ENCODE data around the gene LIG4. TPM values are rescaled to one million over a fixed set of nuclear protein-coding genes. Genes with fewer than 3 reads are reported as not detected.
"Not testable (repeated sequence)": the region's sequence is repeated elsewhere in the genome, so short reads cannot be mapped to it uniquely, and the experiment has no call there.

LIG4 gene
- 18.5 TPM for total RNA-seq (ENCODE audit: insufficient read depth, low replicate concordance)

DNA sequence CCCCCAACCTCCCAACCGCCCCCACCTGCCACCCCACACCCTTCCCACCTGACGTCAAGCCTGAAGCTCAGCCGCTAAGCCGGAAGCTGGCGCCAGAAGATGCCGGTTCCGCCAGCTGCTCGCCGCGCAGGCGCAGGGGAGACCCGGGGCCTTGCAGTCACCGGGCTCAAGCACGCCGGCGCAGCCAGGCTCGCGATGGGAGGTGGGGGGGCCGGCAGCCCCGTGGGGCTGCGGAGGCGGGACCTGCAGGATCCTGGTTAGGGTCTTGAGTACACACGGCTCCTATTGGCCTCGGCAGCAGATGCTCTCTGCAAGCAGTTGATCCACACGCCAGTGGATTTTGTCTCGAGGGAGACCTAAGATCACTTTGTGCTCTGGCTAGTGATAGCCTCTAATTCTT is at the start of gene LIG4:
Gene LIG4, minus strand, starts transcription at position 101 of the 400 bp plus-strand sequence. CDS start 4,268 bp downstream, outside the sequence.
- peak; percentile 94 for DNase-seq (ENCODE audit: low spot score)

DNA sequence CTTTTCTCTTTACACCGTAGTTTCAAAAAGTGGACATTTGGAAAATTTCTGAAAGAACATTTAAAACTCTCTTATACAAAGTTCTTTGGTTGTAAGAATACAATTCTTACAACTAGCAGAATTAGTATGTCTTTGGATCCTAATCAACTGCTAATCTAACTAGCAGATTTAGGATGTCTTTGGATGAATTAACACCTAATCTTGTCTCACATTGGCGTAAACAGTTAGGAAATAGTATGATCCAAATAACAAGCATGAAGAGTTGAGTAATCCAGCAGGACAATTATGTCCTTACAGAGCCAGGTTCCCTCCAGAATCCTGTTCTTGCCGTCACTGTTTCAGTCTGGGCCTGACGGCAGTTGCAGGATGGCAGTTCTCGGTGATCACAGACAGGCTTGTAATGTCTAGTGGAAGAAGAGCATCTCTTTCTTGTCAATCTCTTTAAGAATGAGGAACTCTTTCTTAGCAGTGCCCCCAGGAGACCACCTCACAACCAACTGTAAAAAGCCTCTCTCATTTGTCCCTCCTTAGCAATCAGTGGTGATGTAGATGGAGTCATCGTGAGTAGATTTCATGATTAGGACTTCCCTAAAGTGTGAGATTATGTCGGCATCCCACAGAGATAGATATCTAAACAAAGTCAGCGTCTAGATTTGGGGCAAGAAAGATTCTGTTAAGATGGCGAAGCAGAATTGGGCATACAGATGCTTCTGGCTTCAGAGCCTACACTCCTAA is 48.5 kb upstream of the LIG4 start:
- DNase-seq (ENCODE audit: low spot score): no peak

DNA sequence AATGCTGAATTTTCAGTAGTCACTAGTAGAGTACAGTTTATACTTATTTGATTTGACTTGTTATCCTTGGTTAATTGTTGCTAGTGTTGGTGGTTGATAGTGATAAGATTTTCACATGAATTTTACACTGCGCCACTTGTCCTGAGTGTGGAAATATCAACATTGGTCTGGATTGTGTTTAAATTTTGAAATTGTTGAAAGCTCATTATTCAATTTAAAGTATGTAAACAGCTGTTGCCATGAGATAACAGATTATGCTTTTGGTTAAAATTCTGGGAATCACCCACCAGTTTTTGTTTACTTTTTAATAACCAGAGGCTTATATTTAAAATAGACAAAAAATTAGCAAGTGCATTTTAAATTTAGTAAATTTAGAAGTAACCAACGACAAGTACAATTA is 41.9 kb upstream of the LIG4 start:
- no peak for DNase-seq (ENCODE audit: low spot score)

DNA sequence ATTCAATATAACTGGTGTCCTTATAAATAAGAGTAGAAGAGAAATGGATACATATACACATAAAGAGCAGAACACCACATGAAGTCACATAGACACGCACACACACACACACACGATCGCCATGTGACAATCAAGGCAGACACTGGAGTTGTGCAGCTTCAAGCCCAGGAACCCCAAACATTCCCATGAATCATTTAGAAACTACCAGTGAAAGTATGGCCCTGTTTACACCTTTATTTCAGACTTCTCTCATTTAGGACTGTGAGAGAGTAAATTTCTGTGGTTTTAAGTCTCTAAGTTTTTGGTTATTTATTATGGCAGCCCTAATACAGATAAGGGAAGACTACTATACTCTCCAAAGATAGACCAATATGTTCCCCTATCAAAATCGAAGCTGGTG is 33.8 kb upstream of the LIG4 start:
- no peak for DNase-seq (ENCODE audit: low spot score)

DNA sequence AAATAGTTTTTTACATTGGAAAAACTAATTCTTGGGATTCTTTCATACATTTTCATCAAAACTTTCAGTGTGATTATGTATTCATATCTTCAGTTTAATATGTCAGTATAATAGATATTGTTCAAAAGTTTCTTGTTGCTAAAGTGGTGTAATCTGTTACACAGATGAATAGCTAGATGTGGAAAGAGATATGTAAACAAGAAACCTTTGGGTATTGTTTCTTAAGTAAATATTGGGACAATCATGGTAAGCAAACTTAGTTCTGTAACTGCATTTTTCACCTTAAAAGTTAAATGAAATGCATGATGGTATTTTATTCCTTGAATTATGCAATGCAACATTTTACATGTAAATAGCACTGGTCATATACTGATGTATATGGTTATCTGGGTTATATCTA is 15.0 kb upstream of the LIG4 start:
- no peak for DNase-seq (ENCODE audit: low spot score)

DNA sequence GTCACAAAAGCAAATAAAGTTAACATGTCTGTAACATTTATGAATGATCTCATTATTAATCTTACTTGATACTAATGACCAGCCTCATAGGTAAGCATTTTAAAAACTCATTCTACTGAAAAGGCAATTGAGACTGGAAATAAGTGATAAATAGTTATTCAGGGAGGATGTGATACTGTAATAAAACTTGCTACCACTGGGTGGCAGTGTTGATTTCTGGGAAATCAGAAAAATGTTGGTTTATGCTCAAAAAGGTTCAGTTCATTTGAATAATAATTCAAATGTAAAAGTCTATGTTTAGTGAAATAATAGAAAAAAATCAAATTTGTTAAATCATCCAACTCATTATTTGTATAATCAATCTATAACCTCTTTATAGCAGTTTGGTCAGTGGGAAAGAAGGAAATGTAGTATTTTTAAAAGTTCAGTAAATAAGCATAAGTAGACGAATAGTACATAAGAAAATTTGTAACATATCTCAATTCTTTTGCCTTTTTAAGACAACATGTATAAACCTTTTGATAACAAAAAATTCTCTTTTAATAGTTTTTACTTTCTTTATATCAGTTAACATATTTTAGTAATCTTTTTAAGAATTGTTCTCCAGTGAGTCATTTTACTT is 12.4 kb upstream of the LIG4 start:
- DNase-seq (ENCODE audit: low spot score): peak; percentile 28

DNA sequence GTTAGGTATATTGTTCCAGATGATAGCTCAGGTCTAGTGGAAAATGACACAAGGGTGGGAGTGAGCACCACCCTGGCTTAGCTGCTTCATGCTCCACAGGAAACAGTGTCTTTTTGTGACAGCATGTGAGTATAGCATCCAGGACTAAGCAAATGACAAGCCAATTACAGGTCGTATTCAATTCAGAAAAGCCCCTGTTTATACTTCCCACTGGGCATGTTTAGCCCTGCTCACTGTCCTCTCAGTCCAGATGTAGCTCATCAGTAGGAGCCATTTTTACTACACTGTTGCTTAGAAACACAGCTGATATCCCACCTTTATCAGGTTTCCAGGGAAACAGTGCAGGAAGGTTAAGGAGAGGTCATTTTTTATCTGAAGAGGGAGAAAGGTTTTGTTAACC is 10.8 kb upstream of the LIG4 start:
- DNase-seq (ENCODE audit: low spot score): no peak

DNA sequence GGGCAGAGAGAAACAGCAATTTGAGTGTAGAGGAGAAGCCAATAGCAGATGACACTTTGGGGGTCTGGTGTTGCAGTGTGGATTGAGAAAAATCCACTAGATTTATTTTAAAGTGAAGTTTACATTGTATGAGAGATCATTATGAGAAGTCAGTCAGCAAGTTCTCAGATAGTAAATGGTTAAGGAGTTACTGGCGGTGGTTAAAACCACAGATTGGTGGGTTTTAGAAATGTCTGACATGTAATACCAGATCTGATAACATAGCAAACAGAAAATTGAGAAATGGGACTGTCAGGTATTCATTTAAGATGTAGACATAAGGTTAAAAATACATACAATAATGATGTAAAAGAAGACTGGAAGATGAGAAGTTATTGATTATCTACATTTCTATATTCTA is 10.1 kb upstream of the LIG4 start:
- DNase-seq (ENCODE audit: low spot score): no peak

DNA sequence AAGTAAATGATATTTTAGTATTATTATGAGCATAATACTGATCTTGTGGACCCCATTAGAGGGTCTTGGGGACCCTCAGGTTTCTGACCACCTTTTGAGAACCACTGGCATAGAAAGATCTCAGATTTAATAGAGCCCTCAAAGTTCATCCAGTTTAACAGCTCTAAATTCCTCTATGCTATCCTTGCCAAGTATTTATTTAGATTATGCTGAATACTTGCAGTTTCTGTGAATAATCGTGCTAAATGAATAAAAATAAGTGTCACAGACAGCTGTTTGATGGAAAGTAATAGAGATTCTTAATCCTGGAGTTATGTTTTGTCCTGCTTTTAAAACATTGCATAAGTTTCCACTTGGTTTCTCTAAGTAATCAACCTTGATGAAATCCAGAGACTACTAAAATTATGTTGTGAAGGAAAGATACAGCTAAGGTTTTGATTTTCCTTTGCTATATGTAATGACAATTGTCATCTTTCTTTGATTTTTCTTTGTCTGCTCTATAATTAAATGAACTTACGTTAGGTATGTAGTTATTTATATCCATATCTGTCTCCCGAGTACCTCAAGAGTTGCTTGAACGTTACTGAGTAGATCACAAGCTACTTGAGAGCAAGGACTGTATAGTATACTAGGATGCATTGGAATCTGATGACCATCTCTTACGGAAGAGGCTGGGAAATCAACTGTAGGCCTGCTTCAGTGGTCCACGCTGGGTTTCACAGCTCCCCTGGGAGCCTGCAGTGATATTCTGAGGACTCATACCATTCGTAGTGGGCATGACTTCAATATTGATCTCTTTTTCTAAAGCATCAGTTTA is 8.6 kb upstream of the LIG4 start:
- no peak for DNase-seq (ENCODE audit: low spot score)

DNA sequence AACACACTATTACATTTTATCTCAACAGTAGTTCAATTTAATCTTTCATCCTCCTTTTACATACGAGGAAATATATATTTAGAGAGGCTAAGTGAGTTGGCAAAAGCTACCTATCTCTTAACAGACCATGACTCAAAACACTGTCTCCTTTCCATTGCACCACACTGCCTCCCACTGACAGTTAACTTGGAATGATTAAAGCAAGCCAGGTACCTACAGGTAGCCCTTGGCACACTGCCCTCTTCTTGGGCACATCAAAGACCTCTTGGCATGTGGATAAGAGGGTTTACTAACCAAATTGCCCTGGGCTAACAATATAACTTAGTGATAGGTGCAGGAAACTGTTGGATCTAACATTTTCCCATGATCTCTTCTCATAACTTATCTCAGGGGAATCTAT is 4.7 kb upstream of the LIG4 start:
- DNase-seq (ENCODE audit: low spot score): no peak

DNA sequence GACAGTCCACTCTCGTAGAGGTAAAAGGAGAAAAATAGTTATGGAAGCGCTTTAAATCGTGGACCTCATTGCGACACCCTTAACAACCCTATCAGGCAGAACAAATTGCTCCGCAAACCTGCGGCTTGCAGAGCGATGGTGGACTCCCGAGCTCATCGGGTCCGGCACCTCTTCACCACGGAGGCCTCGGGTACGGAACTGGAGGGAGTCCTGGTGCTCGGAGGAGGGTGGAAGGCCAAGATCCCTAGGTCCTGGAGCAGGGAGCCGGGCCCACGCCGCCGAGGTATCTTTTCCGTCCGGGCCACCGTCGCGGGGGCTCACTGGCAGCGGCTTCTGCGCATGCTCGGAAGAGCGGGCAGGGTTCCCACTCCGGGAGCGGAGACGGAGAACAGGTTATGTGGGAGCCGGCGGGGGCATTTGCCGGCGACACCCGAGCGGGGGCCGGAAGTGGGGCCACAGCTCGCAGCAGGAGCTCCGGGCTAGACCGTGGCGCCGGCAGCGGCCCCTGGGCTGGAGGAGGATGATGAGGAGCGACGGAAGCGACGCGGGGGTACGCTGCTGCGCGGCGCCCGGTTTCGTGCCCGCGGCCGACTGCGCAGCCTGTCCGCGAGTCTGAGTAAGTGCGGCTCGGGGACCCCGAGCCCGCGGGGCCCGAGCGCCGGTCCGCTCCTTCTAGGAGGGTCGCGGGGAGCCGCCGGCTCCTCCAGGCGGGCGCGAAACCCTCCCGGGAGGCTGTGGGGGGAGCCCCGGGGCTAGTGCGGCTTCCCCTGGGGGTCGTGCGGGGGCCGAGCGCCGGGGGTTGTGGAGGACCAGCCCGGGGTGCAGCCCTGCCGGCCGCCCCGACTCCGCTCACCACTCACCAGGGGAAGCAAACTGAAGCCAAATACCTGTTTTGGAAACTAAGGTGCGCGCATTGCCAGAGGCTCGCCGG is 3.0 kb upstream of the LIG4 start, which contains the start of gene ABHD13:
Gene ABHD13, plus strand, starts transcription at position 349 of the 931 bp plus-strand sequence. CDS start 10,827 bp downstream, outside the sequence.
- DNase-seq (ENCODE audit: low spot score): peak; percentile 95

DNA sequence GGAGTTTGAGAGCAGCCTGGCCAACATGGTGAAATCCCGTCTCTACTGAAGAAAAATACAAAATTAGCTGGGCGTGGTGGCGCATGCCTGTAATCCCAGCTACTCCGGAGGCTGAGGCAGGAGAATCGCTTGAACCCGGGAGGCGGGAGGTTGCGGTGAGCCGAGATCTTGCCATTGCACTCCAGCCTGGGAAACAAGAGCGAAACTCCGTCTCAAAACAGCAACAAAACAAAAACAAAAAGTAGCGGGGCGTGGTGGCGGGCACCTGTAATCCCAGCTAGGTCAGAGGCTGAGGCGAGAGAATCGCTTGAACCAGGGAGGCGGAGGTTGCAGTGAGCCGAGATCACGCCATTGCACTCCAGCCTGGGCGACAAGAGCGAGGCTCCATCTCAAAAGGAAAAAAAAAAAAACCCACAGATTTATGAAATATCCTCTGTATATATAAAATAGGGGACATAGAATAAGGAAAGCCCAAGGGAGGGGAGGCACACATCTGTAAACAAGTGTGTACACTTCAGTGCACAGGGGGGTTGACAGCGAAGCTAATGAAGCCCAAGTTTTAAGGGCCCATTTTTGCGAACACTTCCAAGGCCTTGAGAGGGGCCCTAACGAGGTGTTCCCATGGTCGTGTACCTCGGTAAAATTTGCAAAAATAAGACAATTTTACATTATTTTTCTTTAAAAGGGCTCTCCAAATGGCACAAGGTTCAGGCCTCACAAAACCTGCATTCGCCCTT is 2.1 kb upstream of the LIG4 start:
- DNase-seq (ENCODE audit: low spot score): not testable (repeated sequence)

DNA sequence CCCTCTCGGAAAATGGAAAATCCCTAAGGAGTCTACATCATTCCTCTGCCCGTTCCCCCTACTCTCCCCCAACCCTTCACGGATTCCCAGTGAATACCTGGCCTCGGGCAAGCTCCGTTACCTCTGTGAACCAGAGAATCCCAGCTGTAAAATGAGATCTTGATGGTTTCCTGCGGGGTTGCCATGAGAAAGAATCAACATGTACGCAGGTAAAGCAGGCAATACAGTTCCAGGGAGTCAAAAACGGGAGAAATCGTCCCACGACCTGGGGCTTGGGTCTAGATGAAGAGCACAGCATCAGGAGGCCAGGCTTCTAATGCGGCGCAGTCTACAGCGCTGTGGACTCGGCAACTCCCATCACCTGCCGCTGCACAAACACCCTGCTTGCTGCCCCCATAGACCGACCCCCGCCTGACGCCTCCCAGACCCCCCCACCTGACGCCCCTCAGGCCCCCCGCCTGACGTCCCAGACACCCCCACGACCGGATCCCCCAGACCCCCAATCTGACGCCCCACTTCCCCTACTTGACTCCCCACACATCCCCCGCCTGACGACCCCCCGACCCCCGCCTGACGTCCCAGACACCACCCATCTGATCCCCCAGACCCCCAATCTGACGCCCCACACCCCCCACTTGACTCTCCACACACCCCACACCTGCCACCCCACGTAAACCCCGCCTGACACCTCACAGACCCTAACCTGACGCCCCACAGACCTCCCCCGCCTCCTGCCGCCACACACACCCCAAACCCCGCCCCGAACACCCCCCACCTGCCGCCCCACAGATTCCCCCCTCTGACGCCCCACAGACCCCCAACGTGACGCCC is 680 bp downstream of the LIG4 start:
- no peak for DNase-seq (ENCODE audit: low spot score)

DNA sequence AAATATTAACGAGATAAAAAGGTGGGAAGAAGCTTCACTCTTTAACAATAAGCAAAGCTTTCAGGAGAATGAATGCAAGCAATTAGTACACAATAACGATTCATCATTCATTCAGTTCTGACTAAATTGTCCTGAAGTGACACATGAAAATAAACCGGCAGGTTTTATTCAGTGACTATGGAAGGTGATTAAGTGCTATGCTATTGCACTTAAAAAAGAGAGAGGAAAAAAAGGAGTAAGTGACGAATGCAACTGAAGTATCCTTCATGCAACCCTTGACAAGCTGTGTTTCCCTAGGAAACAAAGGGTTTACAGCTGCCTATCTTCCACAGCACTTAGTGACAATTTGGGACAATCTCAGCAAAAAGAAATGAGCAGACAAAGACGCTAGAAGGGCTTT is 1.4 kb downstream of the LIG4 start:
- no peak for DNase-seq (ENCODE audit: low spot score)

DNA sequence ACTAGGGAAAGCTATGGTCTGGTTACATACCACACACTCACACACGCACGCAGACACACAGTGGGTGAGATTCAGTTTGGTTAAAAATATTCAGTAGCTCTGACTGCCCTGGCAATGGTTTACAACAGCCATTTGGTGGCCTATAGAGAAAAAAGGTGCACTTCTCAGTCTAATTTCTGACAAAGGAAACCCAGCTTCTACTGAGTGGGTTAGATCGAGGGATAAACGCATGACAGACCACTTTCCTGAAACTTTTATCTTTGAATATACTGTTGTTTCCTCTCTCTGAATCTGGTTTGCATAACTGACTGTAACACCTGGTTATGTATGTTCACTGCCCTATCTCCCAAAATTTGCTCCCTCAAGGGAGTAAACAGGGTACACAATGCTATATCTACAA is 2.5 kb downstream of the LIG4 start:
- no peak for DNase-seq (ENCODE audit: low spot score)

DNA sequence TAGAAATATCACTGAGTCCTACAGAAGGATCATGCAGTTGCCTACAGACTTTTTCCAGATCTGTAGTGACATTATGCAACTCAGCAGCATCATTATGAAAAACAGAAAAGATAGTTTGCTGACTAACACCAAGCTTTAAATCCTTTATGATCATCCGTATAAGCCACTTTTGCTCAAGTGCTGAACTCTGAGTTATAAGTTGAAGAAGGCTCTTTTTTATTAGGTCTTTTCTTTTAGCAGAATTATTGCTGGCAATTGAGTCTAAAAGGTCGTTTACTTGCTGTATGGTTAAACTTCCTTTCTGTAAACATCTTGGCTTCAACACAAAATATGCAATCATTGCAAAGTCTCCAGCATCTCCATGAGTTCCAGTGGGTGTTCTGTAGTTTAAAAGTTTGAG is 4.8 kb downstream of the LIG4 start:
- peak; percentile 93 for DNase-seq (ENCODE audit: low spot score)

DNA sequence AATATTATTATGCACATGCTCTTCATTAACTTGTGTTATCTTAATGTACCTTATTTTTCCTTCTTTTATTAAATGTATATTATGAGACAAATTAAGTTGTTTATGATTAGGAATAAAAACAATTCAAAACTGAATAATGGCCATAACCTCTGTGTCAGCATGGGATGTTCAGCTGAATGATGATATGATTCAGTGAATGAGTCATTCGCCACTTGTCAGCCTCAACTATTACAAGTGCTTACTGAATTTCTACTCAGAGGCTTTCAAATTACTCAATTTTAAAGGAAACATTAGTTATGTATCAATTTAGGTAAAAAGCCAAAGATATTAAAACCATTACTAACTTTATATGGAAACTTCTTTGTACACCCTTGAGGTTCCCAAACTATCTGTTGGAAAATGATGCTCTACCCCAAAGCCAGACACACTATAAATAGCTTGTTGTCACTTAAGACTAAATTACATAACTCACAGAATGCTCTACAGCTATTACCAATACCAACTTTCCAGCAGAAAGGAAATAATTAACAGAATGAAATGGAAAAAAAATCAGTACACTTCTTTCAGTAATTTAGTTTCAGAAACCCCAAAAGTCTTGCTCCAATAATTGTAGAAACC is 14.4 kb downstream of the LIG4 start:
- no peak for DNase-seq (ENCODE audit: low spot score)

DNA sequence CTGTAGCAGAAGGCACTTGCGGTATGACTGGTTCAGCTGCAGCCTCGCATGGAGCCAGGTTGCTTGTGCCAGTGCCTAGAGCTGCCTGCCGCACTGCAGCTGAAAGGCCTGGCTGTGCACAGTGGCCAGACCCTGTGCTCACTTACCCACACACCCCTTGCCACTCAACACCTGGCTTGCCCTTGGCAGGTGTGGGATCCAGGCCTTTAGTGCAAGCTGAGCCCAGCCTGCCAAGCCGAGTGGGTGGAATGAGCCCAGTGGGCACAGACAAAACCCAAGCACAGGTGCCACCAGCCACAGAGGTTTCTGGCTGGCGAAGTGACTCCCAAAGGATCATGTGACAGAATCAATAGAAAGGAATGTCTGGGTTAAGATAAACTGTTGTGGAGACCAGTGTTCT is 19.5 kb downstream of the LIG4 start:
- no peak for DNase-seq (ENCODE audit: low spot score)

DNA sequence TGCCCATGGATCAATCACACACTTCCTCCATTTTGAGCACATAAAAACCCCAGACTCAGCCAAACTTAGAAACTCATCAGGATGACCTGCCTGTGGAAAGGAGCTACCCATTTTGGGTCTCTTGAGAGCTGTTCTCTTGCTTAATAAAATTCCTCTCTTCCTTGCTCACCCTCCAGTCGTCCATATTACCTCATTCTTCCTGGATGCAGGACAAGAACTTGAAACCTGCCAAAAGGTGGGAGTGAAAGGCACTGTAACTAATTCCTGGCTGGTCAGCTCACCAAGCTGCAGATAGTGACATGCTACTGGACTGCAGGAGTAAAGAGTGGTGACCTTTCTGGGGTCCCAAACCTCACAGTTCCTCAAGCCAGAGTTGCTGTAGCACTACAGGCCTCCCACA is 20.2 kb downstream of the LIG4 start:
- DNase-seq (ENCODE audit: low spot score): no peak
